ENCODE results near the gene ZNF423.

- TF ChIP-seq CTCF (conservative IDR thresholded peaks at IDR 0.05; ENCODE audit: low read depth, low read length) (no peak), EZH2 (IDR thresholded peaks at IDR 0.05; ENCODE audit: borderline replicate concordance, low read depth, low read length, poor library complexity, severe bottlenecking) (no peak)
Observed at GRCh38 chr16:49588026-49588425, 267.9 kb downstream of the ZNF423 start.
